GM21737 (cell line): ENCODE measurements around the gene ARHGAP20.
A peak's percentile ranks its signal among the peaks of the same experiment; 100 is the strongest.

ENCODE experiments used
- ATAC-seq: cut with Tn5 transposase; IDR thresholded peaks from one replicate; pipeline ENCODE4 v1.9.1; 2021; ENCODE audit warnings: mild to moderate bottlenecking, moderate library complexity; ENCODE audit not compliant: unreplicated experiment

Gene ARHGAP20, protein sequence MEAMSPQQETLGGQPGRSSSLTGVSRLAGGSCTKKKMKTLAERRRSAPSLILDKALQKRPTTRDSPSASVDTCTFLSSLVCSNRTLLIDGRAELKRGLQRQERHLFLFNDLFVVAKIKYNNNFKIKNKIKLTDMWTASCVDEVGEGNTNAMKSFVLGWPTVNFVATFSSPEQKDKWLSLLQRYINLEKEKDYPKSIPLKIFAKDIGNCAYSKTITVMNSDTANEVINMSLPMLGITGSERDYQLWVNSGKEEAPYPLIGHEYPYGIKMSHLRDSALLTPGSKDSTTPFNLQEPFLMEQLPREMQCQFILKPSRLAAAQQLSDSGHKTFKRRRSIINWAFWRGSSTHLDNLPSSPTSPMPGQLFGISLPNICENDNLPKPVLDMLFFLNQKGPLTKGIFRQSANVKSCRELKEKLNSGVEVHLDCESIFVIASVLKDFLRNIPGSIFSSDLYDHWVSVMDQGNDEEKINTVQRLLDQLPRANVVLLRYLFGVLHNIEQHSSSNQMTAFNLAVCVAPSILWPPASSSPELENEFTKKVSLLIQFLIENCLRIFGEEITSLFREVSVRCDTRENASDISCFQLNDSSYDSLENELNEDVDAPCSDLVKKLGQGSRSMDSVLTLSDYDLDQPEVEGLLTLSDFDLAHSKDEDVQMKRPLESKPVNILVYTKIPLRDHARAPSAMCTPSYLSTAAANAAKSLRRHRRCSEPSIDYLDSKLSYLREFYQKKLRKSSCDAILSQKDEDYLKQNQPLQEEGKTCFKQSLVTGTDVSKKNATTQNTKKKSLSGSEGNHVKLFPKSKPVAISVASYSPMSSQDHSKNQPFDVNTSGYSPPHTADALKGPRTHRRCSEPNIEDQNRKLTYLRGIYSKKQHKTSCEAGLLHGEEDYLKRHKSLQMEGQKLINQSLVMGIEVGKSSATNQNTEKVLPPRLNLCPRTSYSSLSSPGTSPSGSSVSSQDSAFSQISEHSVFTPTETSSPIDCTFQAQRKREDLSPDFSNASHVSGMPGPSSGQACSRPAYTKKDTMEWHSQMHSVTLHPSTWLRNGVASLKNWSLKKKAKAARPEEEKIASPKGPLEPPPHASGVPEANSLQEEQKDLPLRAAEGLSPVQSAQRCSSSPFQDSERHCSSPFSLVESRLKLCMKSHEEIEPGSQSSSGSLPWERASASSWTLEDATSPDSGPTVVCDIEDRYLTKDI

DNA sequence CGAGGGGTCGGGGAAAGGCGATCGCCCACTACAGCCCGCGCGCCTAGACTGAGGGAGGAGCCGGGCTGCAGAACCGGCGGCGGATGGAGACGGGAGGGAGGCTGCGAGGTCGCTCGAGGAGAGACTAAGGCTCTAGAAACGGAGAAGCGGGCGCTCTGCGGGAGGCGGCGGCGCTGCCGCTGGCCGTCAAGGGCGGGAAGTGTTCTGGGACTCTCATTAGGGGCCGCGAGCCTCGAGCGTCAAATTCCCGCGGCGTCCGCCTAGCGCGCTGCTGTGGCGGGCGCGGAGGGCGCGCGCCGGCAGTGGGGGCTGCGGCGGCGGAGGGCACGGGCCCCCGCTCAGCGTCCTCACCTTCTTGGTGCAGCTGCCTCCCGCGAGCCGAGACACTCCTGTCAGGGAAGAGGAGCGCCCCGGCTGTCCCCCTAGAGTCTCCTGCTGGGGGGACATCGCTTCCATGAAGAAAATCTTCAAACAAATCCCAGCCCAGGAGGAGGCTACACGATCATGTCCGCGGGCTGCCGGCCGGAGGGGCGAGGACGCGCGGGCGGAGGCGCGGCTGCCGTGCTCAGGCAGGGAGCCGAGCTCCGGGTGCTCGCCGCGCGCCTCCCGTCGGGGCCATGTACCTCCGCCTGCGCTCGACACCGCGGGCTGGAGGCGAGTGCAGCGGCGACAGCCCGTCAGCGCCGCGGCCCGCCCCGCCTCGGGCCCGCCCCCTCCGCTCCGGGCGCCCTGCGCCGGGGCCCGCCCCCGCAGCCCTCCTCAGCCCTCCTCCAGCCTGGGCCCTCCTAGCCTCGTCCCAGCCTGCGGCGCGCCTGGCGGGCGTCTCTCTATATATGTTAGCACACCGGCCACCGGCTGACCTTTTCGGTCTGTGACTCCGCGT, at the start of gene ARHGAP20:
ARHGAP20 (minus strand) TSS at position 662 of the 883 bp plus-strand sequence; CDS start at position 456, 206 bp downstream.
- ATAC-seq, result peak; percentile 75

- ATAC-seq, result no peak
These were observed 49.8 kb upstream of the ARHGAP20 start for GRCh38 chr11:110761991-110762390.

- no peak for ATAC-seq
These were observed 48.9 kb upstream of the ARHGAP20 start for GRCh38 chr11:110761131-110761530.

DNA sequence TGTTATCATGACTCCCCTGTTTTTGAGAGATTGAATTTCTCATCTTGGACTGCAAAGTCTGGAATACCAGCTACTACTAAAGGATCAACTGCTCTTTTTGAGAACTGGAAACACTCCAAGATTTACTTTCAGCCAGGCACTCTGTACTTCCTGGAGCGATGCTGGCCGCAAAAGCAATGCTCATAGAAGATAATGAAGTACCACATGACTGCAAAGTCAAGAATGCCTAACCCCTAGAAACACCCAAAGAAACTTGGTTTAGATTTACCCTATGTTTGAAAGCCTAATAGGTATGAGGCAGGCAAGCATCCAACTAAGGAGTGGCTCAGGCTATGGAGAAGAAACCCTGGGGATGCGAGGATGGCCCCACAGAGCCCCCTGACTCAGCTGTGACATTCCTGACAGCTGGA, 47.7 kb upstream of the ARHGAP20 start:
- no peak for ATAC-seq

DNA sequence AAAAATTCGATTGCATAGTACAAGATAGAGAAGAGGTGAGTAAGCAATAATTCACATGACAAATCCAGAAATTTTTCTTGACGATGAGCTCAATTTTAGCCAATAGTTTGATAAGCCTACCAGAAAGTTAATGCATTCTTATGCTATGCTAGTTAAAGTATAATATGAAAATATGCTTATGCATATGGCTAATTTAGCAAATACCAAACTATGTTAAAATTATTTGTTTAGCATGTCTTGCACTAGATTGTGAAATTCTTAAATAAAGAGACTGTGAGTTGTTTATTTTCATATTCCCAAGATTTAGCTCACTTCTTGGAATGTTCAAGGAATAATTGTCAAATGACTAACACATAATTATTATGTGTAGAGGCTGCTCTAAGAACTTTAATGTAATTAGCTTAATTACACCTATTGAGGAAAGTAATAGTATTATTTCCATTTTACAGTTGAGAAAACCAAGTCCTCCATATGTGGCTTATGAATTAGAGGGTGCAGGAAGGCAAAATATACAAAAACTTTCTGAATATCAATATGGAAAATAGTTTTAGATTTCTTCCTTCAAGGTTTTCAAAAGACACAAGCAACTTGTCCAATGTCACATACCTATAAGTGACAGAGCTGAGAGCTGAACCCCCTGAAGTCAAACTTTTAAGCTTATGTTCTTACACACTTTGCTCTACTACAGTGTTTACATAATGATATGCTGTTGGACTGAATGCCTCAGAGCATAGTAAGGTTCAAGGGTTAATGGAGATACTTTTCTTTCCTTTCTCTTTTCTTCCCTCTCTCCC, 45.9 kb upstream of the ARHGAP20 start:
- no peak for ATAC-seq

DNA sequence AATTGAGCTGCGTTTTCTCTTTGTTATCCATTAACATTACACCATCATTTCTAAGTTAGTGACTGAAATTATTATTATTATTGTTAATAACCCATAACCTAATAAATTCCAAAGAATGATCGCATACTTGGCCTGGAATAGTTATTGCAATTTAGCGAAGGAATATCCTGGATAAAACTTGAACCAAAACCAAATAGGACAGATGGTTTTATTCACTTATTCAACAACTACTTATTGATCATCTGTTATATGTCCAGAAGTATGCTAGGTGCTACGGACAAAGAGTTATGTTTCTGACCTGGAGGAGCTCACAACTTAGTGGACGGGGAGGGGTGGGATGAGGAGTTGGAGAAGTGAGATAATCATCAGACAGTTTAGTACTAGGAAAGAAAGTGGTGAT, 44.8 kb upstream of the ARHGAP20 start:
- no peak for ATAC-seq

- ATAC-seq, result no peak
These were observed 43.7 kb upstream of the ARHGAP20 start for GRCh38 chr11:110755941-110756340.

DNA sequence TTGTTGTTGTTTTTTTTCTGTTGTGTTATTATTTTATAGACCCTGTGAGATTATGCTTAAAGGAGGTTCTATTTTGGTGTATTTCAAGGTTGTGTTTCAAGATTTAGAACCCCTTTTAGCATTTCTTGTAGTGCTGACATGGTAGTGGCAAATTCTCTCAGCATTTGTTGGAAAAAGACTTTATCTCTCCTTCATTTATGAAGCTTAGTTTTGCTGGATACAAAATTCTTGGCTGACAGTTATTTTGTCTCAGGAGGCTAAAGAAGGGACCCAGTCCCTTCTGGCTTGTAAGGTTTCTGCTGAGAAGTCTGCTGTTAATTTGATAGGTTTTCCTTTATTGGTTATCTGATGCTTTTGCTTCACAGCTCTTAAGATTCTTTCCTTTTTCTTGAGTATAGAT, 40.7 kb upstream of the ARHGAP20 start:
- ATAC-seq, result no peak

DNA sequence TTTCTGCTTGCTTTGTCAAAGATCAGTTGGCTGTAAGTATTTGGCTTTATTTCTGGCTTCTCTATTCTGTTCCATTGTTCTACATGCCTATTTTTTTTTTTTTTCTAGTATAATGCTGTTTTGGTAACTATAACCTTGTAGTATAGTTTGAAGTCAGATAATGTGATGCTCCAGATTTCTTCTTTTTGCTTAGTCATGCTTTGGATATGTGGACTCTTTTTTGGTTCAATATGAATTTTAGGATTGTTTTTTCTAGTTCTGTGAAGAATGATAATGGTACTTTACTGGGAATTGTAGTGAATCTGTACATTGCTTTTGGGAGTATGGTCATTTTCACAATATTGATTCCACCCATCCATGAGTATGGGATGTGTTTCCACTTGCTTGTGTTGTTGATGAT, 37.9 kb upstream of the ARHGAP20 start:
- ATAC-seq, result no peak

DNA sequence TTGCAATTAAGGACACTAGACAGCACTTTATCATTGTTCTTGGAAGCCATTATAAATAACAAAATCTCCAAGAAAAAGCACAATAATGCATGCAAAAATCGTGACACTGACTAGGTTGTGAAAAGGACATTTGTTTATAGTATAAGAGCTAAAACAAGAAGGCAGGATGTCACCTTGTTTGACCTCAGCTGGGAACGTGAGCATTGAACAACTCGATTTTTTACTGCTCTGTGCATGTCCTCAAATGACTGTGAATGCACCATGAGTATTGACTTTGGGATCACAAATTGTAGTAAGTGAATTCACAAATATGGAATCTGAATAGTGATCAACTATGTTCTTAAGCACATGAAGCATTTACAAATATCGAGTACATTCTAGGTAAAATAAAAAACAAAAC, 35.3 kb upstream of the ARHGAP20 start:
- ATAC-seq, result no peak

DNA sequence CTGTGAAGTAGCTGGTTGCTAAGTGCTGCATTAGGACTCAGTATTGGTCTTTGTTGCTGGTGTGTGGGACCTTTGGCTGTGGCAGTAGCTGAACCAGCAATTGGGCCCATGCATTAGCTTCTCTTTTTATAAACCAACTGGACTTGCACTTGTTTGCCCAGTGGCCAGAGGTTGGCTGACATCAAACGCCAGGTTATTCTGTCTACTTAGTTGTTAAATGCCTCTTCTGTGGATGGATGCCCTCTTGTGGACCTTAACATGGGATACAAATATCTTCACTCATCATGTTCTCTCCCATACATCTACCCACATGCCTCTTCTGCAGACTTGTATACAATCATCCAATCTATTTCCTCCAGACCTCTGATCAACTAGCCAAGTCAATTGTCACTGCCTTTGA, 26.4 kb upstream of the ARHGAP20 start:
- ATAC-seq, result no peak

DNA sequence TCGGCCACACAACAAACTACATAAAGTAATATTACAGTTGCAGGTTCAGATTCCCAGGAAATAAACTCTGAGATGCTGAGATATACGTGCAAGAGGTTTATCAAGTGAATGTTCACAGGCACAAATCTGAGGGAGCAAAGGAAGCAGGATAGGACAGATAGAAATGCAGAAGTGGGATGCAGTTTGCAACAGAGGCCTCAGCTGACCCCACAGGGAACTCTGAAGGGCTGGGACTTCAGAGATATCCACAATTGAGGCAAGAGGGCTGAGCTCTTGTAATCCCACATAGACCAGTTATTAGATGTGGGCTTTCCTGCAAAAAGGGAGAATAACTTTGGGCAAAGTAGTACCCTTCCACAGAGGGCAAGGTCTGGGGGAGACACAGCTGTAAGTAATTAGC, 25.4 kb upstream of the ARHGAP20 start:
- ATAC-seq, result no peak

- no peak for ATAC-seq
These were observed 23.9 kb upstream of the ARHGAP20 start for GRCh38 chr11:110736171-110736553.

GRCh38 chr11:110735455-110736170, 23.4 kb upstream of the ARHGAP20 start:
- ATAC-seq, result no peak

DNA sequence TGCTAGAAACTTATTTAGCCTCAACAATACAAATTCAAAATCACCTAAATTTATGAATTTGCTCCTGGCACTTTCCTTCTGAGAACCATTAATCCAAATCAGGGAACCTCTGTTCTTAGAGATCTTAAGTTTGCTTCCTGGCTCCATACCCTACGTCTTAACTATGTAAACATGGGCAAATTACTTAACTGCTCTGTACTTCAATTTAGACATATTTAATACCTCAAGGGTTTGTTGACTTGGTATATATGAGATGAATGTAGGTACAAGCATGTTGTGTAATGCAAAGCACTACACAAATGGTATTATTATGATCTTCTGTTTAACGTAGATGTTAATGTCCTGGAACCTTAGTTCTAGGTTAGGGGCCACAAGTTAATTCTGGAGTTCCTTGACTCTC, 22.6 kb upstream of the ARHGAP20 start:
- no peak for ATAC-seq

DNA sequence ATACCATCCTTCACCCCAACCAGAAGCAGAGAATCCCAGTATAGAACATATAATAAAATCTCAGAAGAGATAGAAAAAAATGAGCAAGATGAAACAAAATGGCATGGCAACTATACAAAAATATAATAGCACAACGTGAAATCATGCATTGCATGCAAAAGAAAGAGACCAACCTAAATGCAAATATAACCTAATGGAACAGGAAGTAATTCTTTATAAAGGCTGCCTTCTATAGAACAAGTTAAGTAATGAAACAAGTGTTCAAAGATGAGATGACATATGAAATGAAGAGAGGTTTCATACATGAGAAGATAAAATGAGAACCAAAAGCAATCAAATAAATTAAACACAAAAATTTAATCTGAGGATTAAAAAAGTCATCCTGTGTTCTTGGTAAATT, 18.5 kb upstream of the ARHGAP20 start:
- ATAC-seq, result no peak

GRCh38 chr11:110728883-110729282, 16.6 kb upstream of the ARHGAP20 start:
- ATAC-seq, result no peak

GRCh38 chr11:110728476-110728875, 16.2 kb upstream of the ARHGAP20 start:
- no peak for ATAC-seq

GRCh38 chr11:110724358-110724757, 12.1 kb upstream of the ARHGAP20 start:
- ATAC-seq, result no peak
